Endothelial cell of umbilical vein (primary cell): ENCODE results near the gene ZNF800. TPM values are rescaled to one million over a fixed set of nuclear protein-coding genes. Genes with fewer than 3 reads are reported as not detected.

Experiments
- BruUV-seq: library from RNA; stranded (reverse); fragments of 400-500 nt; replicated peaks from 2 replicates; lab custom pipeline; 2021; lab: Mats Ljungman, UMichigan
- CTCF ChIA-PET: fragments of 300-600, 350-600 bp; sonication (Branson Sonifier 250); formaldehyde crosslinking; loops from one replicate; lab custom pipeline; 2021; ENCODE audit warnings: antibody characterized with exemption, inconsistent platforms; lab: Charles Lee
- POLR2A ChIA-PET: fragments of 300-600, 350-600 bp; sonication (Branson Sonifier 250); formaldehyde crosslinking; loops from one replicate; lab custom pipeline; 2021; ENCODE audit warnings: antibody characterized with exemption, inconsistent platforms; lab: Charles Lee
- DNase-seq: peaks from one replicate; pipeline ENCODE4 v3.0.0-alpha.2; 2011; ENCODE audit warnings: low read depth, low spot score
- FAIRE-seq: peaks from 2 replicates; lab custom pipeline; 2011; peaks lifted over from hg19 to GRCh38; lab: Jason Lieb, UNC
- H2AFZ ChIP-seq: 2 replicates; pipeline ENCODE4 v1.6.0; 2012; ENCODE audit warnings: low read depth, low read length, control low read depth, inconsistent platforms
- H3K27ac ChIP-seq: 2 replicates; pipeline ENCODE4 v1.5.1; 2011; ENCODE audit warnings: low read depth, mild to moderate bottlenecking, control low read depth, low read length, moderate library complexity; ENCODE audit not compliant: insufficient read depth
- H3K27me3 ChIP-seq, 2 experiments: 2 replicates each; pipeline versions ENCODE4 v1.6.0 to v1.6.1; 2011; ENCODE audit warnings: low read length in 2 of 2, mixed read lengths in 1 of 2; ENCODE audit not compliant: control insufficient read depth in 2 of 2, insufficient read depth in 2 of 2
- H3K36me3 ChIP-seq, 2 experiments: 2 replicates in 1 of 2; 3 replicates in 1 of 2; pipeline ENCODE4 v1.5.1; 2011; ENCODE audit warnings: low read length in 2 of 2, mild to moderate bottlenecking in 1 of 2, moderate library complexity in 1 of 2; ENCODE audit not compliant: control insufficient read depth in 2 of 2, insufficient read depth in 2 of 2; ENCODE audit errors: extremely low read depth in 1 of 2
- H3K4me1 ChIP-seq: 3 replicates; pipeline ENCODE4 v1.5.1; 2011; ENCODE audit warnings: mild to moderate bottlenecking, low read length; ENCODE audit not compliant: control insufficient read depth, insufficient read depth; ENCODE audit errors: extremely low read depth
- H3K4me2 ChIP-seq: 2 replicates; pipeline ENCODE4 v1.6.1; 2011; ENCODE audit warnings: low read length, control low read depth, mixed read lengths; ENCODE audit not compliant: insufficient read depth
- H3K4me3 ChIP-seq, 3 experiments: fragments of 200-600 bp in 1 of 3; sonication (generic), shearing (Covaris generic) in 1 of 3; replicated peaks in 1 of 3; 2 replicates each; pipeline ENCODE4 v1.5.1; 2011 to 2016; ENCODE audit warnings: control low read depth in 3 of 3, low read length in 3 of 3, mild to moderate bottlenecking in 2 of 3, inconsistent platforms in 1 of 3, low read depth in 1 of 3, moderate library complexity in 1 of 3; ENCODE audit not compliant: insufficient read depth in 1 of 3
- H3K79me2 ChIP-seq: 2 replicates; pipeline ENCODE4 v1.6.0; 2012; ENCODE audit warnings: low read length, inconsistent platforms; ENCODE audit not compliant: control insufficient read depth, insufficient read depth
- H3K9ac ChIP-seq: replicated peaks from 2 replicates; pipeline ENCODE3; 2011; ENCODE audit warnings: low read length, control low read depth; ENCODE audit not compliant: insufficient read depth; ENCODE audit errors: extremely low read depth
- H3K9me1 ChIP-seq: replicated peaks from 3 replicates; pipeline ENCODE4 v1.6.0; 2011; ENCODE audit warnings: mild to moderate bottlenecking, low read length; ENCODE audit not compliant: control insufficient read depth, insufficient read depth; ENCODE audit errors: extremely low read depth
- H3K9me3 ChIP-seq: replicated peaks from 2 replicates; pipeline ENCODE4 v1.5.1; 2012; ENCODE audit warnings: low read length, inconsistent platforms; ENCODE audit not compliant: control insufficient read depth, insufficient read depth
- H4K20me1 ChIP-seq: replicated peaks from 2 replicates; pipeline ENCODE3; 2011; ENCODE audit warnings: mild to moderate bottlenecking, low read length; ENCODE audit not compliant: control insufficient read depth, insufficient read depth; ENCODE audit errors: extremely low read depth
- EZH2 ChIP-seq: IDR thresholded peaks from 2 replicates; pipeline ENCODE4 v1.6.1; 2012; ENCODE audit warnings: borderline replicate concordance, low read depth, mild to moderate bottlenecking, moderate library complexity, low read length, inconsistent platforms; ENCODE audit not compliant: severe bottlenecking
- FOS ChIP-seq: IDR thresholded peaks from 2 replicates; pipeline ENCODE4 v1.6.1; 2011; ENCODE audit warnings: mild to moderate bottlenecking, low read length, moderate library complexity, borderline replicate concordance; ENCODE audit not compliant: insufficient read depth
- GATA2 ChIP-seq: IDR thresholded peaks from 2 replicates; pipeline ENCODE4 v1.7.0; 2011; ENCODE audit warnings: low read depth, mild to moderate bottlenecking, moderate library complexity, mixed read lengths, low read length; ENCODE audit not compliant: insufficient read length, insufficient read depth
- JUN ChIP-seq: IDR thresholded peaks from 2 replicates; pipeline ENCODE4 v1.6.1; 2011; ENCODE audit warnings: borderline replicate concordance, low read depth; ENCODE audit not compliant: insufficient read length, insufficient read depth
- MYC ChIP-seq: IDR thresholded peaks from one replicate; pipeline ENCODE4 v1.6.1; 2011; ENCODE audit warnings: mild to moderate bottlenecking, low read depth, low read length
- POLR2A ChIP-seq: IDR thresholded peaks from 2 replicates; pipeline ENCODE4 v1.6.1; 2012; ENCODE audit warnings: low read depth, mild to moderate bottlenecking, control low read depth, low read length
- POLR2AphosphoS5 ChIP-seq: IDR thresholded peaks from 2 replicates; pipeline ENCODE4 v1.6.1; 2012; ENCODE audit warnings: low read depth, mild to moderate bottlenecking, control low read depth, low read length, moderate library complexity; ENCODE audit not compliant: insufficient read depth
- dilution Hi-C: fragments of 300-500 bp; cut with MboI; formaldehyde crosslinking; loops from one replicate; pipeline ENCODE4 v1.15.0; 2019; ENCODE audit warnings: low sequenced_read_pairs; ENCODE audit not compliant: extremely low pct_ligation_motif_present
- intact Hi-C: fragments of 100-400 bp; cut with micrococcal nuclease; formaldehyde crosslinking; loops from one replicate; pipeline ENCODE4 v1.10.0; 2022
- polyA plus RNA-seq, 4 experiments: library from polyadenylated mRNA; depleted of rRNA in 3 of 4; stranded (reverse) in 3 of 4; unstranded in 1 of 4; fragments of >200 nt; gene quantifications; 2 replicates each; pipeline versions ENCODE4 v1.2.1 to v1.2.3, GENCODE V29; 2011 to 2012; ENCODE audit warnings: missing spikeins in 1 of 4
- total RNA-seq: library from RNA; stranded (reverse); gene quantifications from 2 replicates; pipeline ENCODE4 v1.2.3, GENCODE V29; 2021
- TF ChIP-seq, protein P1 (sequence below): IDR thresholded peaks from 2 replicates; pipeline ENCODE4 v1.6.1; 2011; ENCODE audit not compliant: insufficient read depth, insufficient read length
- TF ChIP-seq, protein P2 (sequence below), 2 donors: IDR thresholded peaks; 1 replicate in 1 of 2; 2 replicates in 1 of 2; pipeline ENCODE4 v1.5.1; 2011; ENCODE audit warnings: low read length in 2 of 2, mild to moderate bottlenecking in 2 of 2, moderate library complexity in 2 of 2, control low read depth in 1 of 2, inconsistent platforms in 1 of 2, low read depth in 1 of 2; ENCODE audit not compliant: insufficient read depth in 1 of 2; ENCODE audit errors: extremely low read depth in 1 of 2

The ZNF800 gene
- total and polyA plus RNA-seq, 2 donors (not counting 3 experiments of a cell fraction or from before 2014, with no cell fraction given): 10.9 to 35.4 TPM

DNA sequence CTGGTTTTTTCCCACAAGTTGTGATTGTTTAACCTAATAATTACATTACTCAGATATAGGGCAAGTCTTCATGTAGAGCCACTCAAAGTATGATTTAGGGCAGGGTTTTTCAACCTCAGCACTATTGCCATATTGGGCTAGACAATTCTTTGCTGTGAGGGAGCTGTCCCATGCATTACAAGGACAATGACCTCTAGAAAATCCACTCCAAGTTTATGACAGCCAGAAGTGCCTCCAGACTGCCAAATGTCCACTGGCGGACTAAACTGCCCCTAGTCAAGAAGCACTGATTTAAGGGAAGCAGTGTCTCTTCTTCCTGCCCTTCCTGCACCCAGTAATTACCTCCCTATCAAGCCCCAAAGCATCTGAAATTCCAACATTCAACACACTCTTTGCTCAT lies 54.4 kb downstream of the ZNF800 start:
- Histone ChIP-seq H3K27ac (no peak overlapping the region), H3K4me1 (no peaks in the 10 kb centered on the region), H3K36me3 (no peaks in the 10 kb centered on the region), H3K4me2 (no peak overlapping the region), H2AFZ (no peak overlapping the region), H3K79me2 (no peaks in the 10 kb centered on the region), H3K9me3 (no peaks in the 10 kb centered on the region), H3K9ac (no peak overlapping the region), H4K20me1 (no peaks in the 10 kb centered on the region), H3K9me1 (no peaks in the 10 kb centered on the region), H3K4me3 (no peak overlapping the region), H3K27me3 (peaks cover 3 to 11% of the 10 kb centered on the region in 2 experiments)
- no TSS peak for BruUV-seq
- no peak for DNase-seq
- TF ChIP-seq EZH2 (no peak), POLR2A (no peak), MYC (no peak), GATA2 (no peak), JUN (no peak), POLR2AphosphoS5 (no peak), FOS (no peak)
- TF ChIP-seq, protein P1, sequence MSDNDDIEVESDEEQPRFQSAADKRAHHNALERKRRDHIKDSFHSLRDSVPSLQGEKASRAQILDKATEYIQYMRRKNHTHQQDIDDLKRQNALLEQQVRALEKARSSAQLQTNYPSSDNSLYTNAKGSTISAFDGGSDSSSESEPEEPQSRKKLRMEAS: no peak
- TF ChIP-seq, protein P2, sequence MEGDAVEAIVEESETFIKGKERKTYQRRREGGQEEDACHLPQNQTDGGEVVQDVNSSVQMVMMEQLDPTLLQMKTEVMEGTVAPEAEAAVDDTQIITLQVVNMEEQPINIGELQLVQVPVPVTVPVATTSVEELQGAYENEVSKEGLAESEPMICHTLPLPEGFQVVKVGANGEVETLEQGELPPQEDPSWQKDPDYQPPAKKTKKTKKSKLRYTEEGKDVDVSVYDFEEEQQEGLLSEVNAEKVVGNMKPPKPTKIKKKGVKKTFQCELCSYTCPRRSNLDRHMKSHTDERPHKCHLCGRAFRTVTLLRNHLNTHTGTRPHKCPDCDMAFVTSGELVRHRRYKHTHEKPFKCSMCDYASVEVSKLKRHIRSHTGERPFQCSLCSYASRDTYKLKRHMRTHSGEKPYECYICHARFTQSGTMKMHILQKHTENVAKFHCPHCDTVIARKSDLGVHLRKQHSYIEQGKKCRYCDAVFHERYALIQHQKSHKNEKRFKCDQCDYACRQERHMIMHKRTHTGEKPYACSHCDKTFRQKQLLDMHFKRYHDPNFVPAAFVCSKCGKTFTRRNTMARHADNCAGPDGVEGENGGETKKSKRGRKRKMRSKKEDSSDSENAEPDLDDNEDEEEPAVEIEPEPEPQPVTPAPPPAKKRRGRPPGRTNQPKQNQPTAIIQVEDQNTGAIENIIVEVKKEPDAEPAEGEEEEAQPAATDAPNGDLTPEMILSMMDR (IDR thresholded peaks at IDR 0.05; ENCODE audit: extremely low read depth in 1 of 2, insufficient read depth in 1 of 2, low read depth in 1 of 2, low read length in 2 of 2): no peak
- dilution Hi-C loops (no loop called here), intact Hi-C loops (no loop called here)
- ChIA-PET POLR2A (no interaction called here), CTCF (interaction anchor here (2.3 kb wide), 1 partner anchor 10 kb away, joined by 9 read pairs; no protein-coding TSS in a partner anchor)
- no peak for FAIRE-seq
